H9 (cell line): ENCODE data around the gene KRT32. TPM values are rescaled to one million over a fixed set of nuclear protein-coding genes. Genes with fewer than 3 reads are reported as not detected.

ENCODE experiments used
- DNase-seq: peaks from one replicate; pipeline ENCODE4 v3.0.0-alpha.2; 2017
- H2AFZ ChIP-seq: one replicate; pipeline ENCODE4 v1.6.1; 2013; ENCODE audit warnings: mild to moderate bottlenecking, low read length, control low read depth, moderate library complexity
- H2AK5ac ChIP-seq: 2 replicates; pipeline ENCODE4 v1.6.1; 2013; ENCODE audit warnings: low read length, control low read depth, mixed read lengths; ENCODE audit not compliant: insufficient read length
- H2BK120ac ChIP-seq: one replicate; pipeline ENCODE4 v1.6.1; 2013; ENCODE audit warnings: low read depth, mild to moderate bottlenecking, low read length, control low read depth, inconsistent platforms; ENCODE audit not compliant: poor library complexity, severe bottlenecking
- H2BK12ac ChIP-seq: 2 replicates; pipeline ENCODE4 v1.6.1; 2013; ENCODE audit warnings: low read length, control low read depth, mixed read lengths, low read depth; ENCODE audit not compliant: insufficient read length
- H2BK15ac ChIP-seq: 2 replicates; pipeline ENCODE4 v1.6.1; 2013; ENCODE audit warnings: low read depth, low read length, control low read depth
- H2BK20ac ChIP-seq: one replicate; pipeline ENCODE4 v1.6.1; 2013; ENCODE audit warnings: low read depth, mild to moderate bottlenecking, low read length, control low read depth, inconsistent platforms; ENCODE audit not compliant: poor library complexity, severe bottlenecking
- H2BK5ac ChIP-seq: 2 replicates; pipeline ENCODE4 v1.6.1; 2013; ENCODE audit warnings: low read length, control low read depth, mixed read lengths; ENCODE audit not compliant: insufficient read length
- H3K14ac ChIP-seq: 2 replicates; pipeline ENCODE4 v1.6.1; 2013; ENCODE audit warnings: low read length, control low read depth; ENCODE audit not compliant: insufficient read depth
- H3K18ac ChIP-seq: 2 replicates; pipeline ENCODE4 v1.6.1; 2013; ENCODE audit warnings: low read depth, mild to moderate bottlenecking, mixed read lengths, low read length, control low read depth; ENCODE audit not compliant: insufficient read length
- H3K23ac ChIP-seq: 2 replicates; pipeline ENCODE4 v1.6.1; 2013; ENCODE audit warnings: low read length, control low read depth, mixed read lengths, low read depth; ENCODE audit not compliant: insufficient read length
- H3K23me2 ChIP-seq: 2 replicates; pipeline ENCODE4 v1.6.1; 2013; ENCODE audit warnings: low read depth, mild to moderate bottlenecking, mixed read lengths, low read length, control low read depth; ENCODE audit not compliant: insufficient read length, poor library complexity, severe bottlenecking
- H3K27ac ChIP-seq: 2 replicates; pipeline ENCODE4 v1.5.1; 2013; ENCODE audit warnings: low read length, control low read depth, mixed read lengths, low read depth; ENCODE audit not compliant: insufficient read length
- H3K27me3 ChIP-seq: 2 replicates; pipeline ENCODE4 v1.6.1; 2013; ENCODE audit warnings: low read length, control low read depth, inconsistent platforms; ENCODE audit not compliant: insufficient read depth
- H3K4ac ChIP-seq: 2 replicates; pipeline ENCODE4 v1.6.1; 2013; ENCODE audit warnings: low read depth, mild to moderate bottlenecking, control low read depth, inconsistent platforms, low read length, moderate library complexity
- H3K4me1 ChIP-seq: 2 replicates; pipeline ENCODE4 v1.6.1; 2013; ENCODE audit warnings: low read length, control low read depth, inconsistent platforms; ENCODE audit not compliant: insufficient read depth
- H3K4me2 ChIP-seq: 2 replicates; pipeline ENCODE4 v1.6.1; 2013; ENCODE audit warnings: low read length, control low read depth, mixed read lengths; ENCODE audit not compliant: insufficient read length, insufficient read depth
- H3K56ac ChIP-seq: 2 replicates; pipeline ENCODE4 v1.6.1; 2013; ENCODE audit warnings: low read depth, mild to moderate bottlenecking, mixed read lengths, low read length, control low read depth; ENCODE audit not compliant: insufficient read length
- H3K79me1 ChIP-seq: 2 replicates; pipeline ENCODE4 v1.6.1; 2013; ENCODE audit warnings: low read depth, mild to moderate bottlenecking, moderate library complexity, low read length, control low read depth, inconsistent platforms; ENCODE audit not compliant: insufficient read depth, poor library complexity, severe bottlenecking
- H3K79me2 ChIP-seq: 2 replicates; pipeline ENCODE4 v1.6.1; 2013; ENCODE audit warnings: low read length, control low read depth, inconsistent platforms; ENCODE audit not compliant: insufficient read depth
- H3K9ac ChIP-seq: 2 replicates; pipeline ENCODE4 v1.6.1; 2013; ENCODE audit warnings: low read length, control low read depth, mixed read lengths; ENCODE audit not compliant: insufficient read length; ENCODE audit errors: extremely low read depth
- H3K9me3 ChIP-seq: one replicate; pipeline ENCODE4 v1.6.1; 2013; ENCODE audit warnings: low read depth, low read length, inconsistent platforms; ENCODE audit not compliant: control insufficient read depth
- H3T11ph ChIP-seq: one replicate; pipeline ENCODE4 v1.6.1; 2013; ENCODE audit warnings: mild to moderate bottlenecking, low read length, control low read depth, inconsistent platforms
- H4K20me1 ChIP-seq: one replicate; pipeline ENCODE4 v1.6.1; 2013; ENCODE audit not compliant: control insufficient read depth, insufficient read length, insufficient read depth
- H4K5ac ChIP-seq: 2 replicates; pipeline ENCODE4 v1.6.1; 2013; ENCODE audit warnings: low read depth, mild to moderate bottlenecking, mixed read lengths, low read length, control low read depth; ENCODE audit not compliant: insufficient read length
- H4K8ac ChIP-seq: replicated peaks from 2 replicates; pipeline ENCODE4 v1.6.1; 2013; ENCODE audit warnings: low read length, control low read depth, mixed read lengths, low read depth; ENCODE audit not compliant: insufficient read length
- H4K91ac ChIP-seq: 2 replicates; pipeline ENCODE4 v1.6.1; 2013; ENCODE audit warnings: low read depth, mild to moderate bottlenecking, moderate library complexity, mixed read lengths, low read length, control low read depth; ENCODE audit not compliant: insufficient read length
- H3K27ac Mint-ChIP-seq, 3 experiments: 2 replicates in 2 of 3; 3 replicates in 1 of 3; pipeline ENCODE4 v1.8.0; 2020 to 2021; ENCODE audit warnings: mixed read lengths in 3 of 3, mild to moderate bottlenecking in 1 of 3, moderate library complexity in 1 of 3
- H3K27me3 Mint-ChIP-seq: 2 replicates; pipeline ENCODE4 v1.8.0; 2021; ENCODE audit warnings: low read depth, mild to moderate bottlenecking, moderate library complexity, mixed read lengths
- H3K36me3 Mint-ChIP-seq, 3 experiments: 2 replicates in 2 of 3; 3 replicates in 1 of 3; pipeline ENCODE4 v1.8.0; 2020 to 2021; ENCODE audit warnings: low read depth in 3 of 3, mixed read lengths in 3 of 3; ENCODE audit not compliant: insufficient read depth in 1 of 3
- H3K4me1 Mint-ChIP-seq, 2 experiments: 2 replicates each; pipeline ENCODE4 v1.8.0; 2020; ENCODE audit warnings: mixed read lengths in 2 of 2
- H3K4me3 Mint-ChIP-seq, 2 experiments: 2 replicates in 1 of 2; 3 replicates in 1 of 2; pipeline ENCODE4 v1.8.0; 2020 to 2021; ENCODE audit warnings: mild to moderate bottlenecking in 2 of 2, mixed read lengths in 2 of 2, moderate library complexity in 1 of 2
- H3K9me3 Mint-ChIP-seq, 2 experiments: 2 replicates in 1 of 2; 3 replicates in 1 of 2; pipeline ENCODE4 v1.8.0; 2020; ENCODE audit warnings: mild to moderate bottlenecking in 2 of 2, mixed read lengths in 2 of 2, moderate library complexity in 1 of 2
- WGBS: extraction: QIAGEN DNeasy Blood & Tissue Kit; methylation state at CpG from one replicate; pipeline ENCODE4 v1.1.7; 2013; ENCODE audit warnings: missing lambda C conversion rate, low lambda C conversion rate, mixed read lengths; ENCODE audit not compliant: insufficient read length; ENCODE audit errors: extremely low coverage; 5-methylcytosine and 5-hydroxymethylcytosine counted together
- total RNA-seq: library from RNA; stranded (reverse); gene quantifications from 2 replicates; pipeline ENCODE4 v1.2.1, GENCODE V29; 2021
- TF ChIP-seq, protein P1 (sequence below): fragments of 200-600 bp; sonication (generic); conservative IDR thresholded peaks from 3 replicates; pipeline ENCODE4 v1.8.0; 2021; ENCODE audit warnings: antibody characterized with exemption, mild to moderate bottlenecking

Gene KRT32
- total RNA-seq, 1 experiment from 2014 or later: not detected

DNA sequence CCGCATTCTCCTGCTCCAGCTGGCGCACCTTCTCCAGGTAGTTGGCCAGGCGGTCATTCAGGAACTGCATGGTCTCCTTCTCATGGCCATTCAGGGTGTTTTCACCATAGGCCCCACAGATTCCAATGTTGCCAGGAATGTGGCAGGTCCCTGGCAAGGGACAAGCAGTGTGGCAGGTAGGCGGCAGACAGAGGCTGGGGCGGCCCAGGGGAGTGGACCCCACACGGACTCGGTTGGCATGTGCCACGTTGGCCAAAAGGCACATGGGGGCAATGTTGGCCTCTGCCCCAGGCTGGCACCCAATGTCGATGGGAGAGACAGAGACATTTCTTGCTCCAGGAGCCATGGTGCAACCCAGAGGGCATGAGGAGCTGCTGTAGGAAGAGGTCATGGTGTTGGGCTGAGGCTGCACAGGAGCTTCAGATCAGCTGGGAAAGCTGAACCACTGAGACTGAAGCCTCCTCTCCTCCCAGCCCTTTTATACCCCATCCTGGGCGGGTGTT lies 26.6 kb downstream of the KRT32 start, which contains the start of gene KRT38:
TSS of gene KRT38 (minus strand) at position 453 of the 503 bp plus-strand sequence. CDS start at position 391, 62 bp downstream.
- Mint-ChIP-seq H3K27ac (no peak within 1 kb of the TSS), H3K36me3 (no peaks in the 10 kb centered on the region; a peak in 1 of 7 replicates), H3K9me3 (no peaks in the 10 kb centered on the region; a peak in 1 of 5 replicates), H3K4me3 (no peak within 1 kb of the TSS; a peak in 1 of 5 replicates), H3K27me3 (peaks cover 24% of the 10 kb centered on the region), H3K4me1 (peaks cover 6% of the 10 kb centered on the region in 2 experiments)
- H4K91ac ChIP-seq: no peak within 1 kb of the TSS
- H2AFZ ChIP-seq: no peak within 1 kb of the TSS
- H3K23ac ChIP-seq: no peak within 1 kb of the TSS
- H3K4me2 ChIP-seq: no peak within 1 kb of the TSS
- no peak within 1 kb of the TSS for H3K56ac ChIP-seq
- no peak within 1 kb of the TSS for H4K8ac ChIP-seq
- no peaks in the 10 kb centered on the region for H3K4me1 ChIP-seq
- H3K9ac ChIP-seq: no peak within 1 kb of the TSS
- no peak within 1 kb of the TSS for H4K5ac ChIP-seq
- no peak within 1 kb of the TSS for H2BK15ac ChIP-seq
- no peak within 1 kb of the TSS for H2BK5ac ChIP-seq
- DNase-seq: no peak
- no peak within 1 kb of the TSS for H3K4ac ChIP-seq
- H3K79me1 ChIP-seq: no peaks in the 10 kb centered on the region
- H3K9me3 ChIP-seq: no peaks in the 10 kb centered on the region
- no peaks in the 10 kb centered on the region for H3K79me2 ChIP-seq
- no peak within 1 kb of the TSS for H2BK120ac ChIP-seq
- TF ChIP-seq, protein P1, sequence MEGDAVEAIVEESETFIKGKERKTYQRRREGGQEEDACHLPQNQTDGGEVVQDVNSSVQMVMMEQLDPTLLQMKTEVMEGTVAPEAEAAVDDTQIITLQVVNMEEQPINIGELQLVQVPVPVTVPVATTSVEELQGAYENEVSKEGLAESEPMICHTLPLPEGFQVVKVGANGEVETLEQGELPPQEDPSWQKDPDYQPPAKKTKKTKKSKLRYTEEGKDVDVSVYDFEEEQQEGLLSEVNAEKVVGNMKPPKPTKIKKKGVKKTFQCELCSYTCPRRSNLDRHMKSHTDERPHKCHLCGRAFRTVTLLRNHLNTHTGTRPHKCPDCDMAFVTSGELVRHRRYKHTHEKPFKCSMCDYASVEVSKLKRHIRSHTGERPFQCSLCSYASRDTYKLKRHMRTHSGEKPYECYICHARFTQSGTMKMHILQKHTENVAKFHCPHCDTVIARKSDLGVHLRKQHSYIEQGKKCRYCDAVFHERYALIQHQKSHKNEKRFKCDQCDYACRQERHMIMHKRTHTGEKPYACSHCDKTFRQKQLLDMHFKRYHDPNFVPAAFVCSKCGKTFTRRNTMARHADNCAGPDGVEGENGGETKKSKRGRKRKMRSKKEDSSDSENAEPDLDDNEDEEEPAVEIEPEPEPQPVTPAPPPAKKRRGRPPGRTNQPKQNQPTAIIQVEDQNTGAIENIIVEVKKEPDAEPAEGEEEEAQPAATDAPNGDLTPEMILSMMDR: no peak
- H3K23me2 ChIP-seq: no peaks in the 10 kb centered on the region
- no peaks in the 10 kb centered on the region for H4K20me1 ChIP-seq
- no peak within 1 kb of the TSS for H3K18ac ChIP-seq
- no peak within 1 kb of the TSS for H2AK5ac ChIP-seq
- H3T11ph ChIP-seq: no peak within 1 kb of the TSS
- WGBS: no CpG with 5 or more reads among the region's 10 CpGs
- H2BK20ac ChIP-seq: no peak within 1 kb of the TSS
- no peak within 1 kb of the TSS for H2BK12ac ChIP-seq
- no peaks in the 10 kb centered on the region for H3K27me3 ChIP-seq
- no peak within 1 kb of the TSS for H3K14ac ChIP-seq
- no peak within 1 kb of the TSS for H3K27ac ChIP-seq
